GM21717 (cell line): ENCODE measurements around the gene LRRFIP2.
"Not testable (repeated sequence)": the region's sequence is repeated elsewhere in the genome, so short reads cannot be mapped to it uniquely, and the experiment has no call there.

Source experiments
- ATAC-seq: cut with Tn5 transposase; IDR thresholded peaks from one replicate; pipeline ENCODE4 v1.9.1; 2021; ENCODE audit warnings: mild to moderate bottlenecking, moderate library complexity; ENCODE audit not compliant: unreplicated experiment

The LRRFIP2 gene

GRCh38 chr3:37145611-37146010 lies 28.8 kb downstream of the LRRFIP2 start:
- no peak for ATAC-seq

- ATAC-seq = no peak
These were observed 29.6 kb downstream of the LRRFIP2 start for GRCh38 chr3:37144806-37145205.

- ATAC-seq = no peak
These were observed 30.6 kb downstream of the LRRFIP2 start for GRCh38 chr3:37143821-37144220.

- ATAC-seq = no peak
These were observed 32.7 kb downstream of the LRRFIP2 start for GRCh38 chr3:37141676-37142075.

- ATAC-seq = no peak
These were observed 33.4 kb downstream of the LRRFIP2 start for GRCh38 chr3:37140899-37141541.

- peak; percentile 55 for ATAC-seq
These were observed 34.8 kb downstream of the LRRFIP2 start for GRCh38 chr3:37139567-37140052.

- ATAC-seq = no peak
These were observed 35.6 kb downstream of the LRRFIP2 start for GRCh38 chr3:37138816-37139215.

GRCh38 chr3:37137516-37137915 lies 36.9 kb downstream of the LRRFIP2 start:
- ATAC-seq = no peak

GRCh38 chr3:37136067-37136466 lies 38.3 kb downstream of the LRRFIP2 start:
- no peak for ATAC-seq

- no peak for ATAC-seq
These were observed 38.8 kb downstream of the LRRFIP2 start for GRCh38 chr3:37135561-37135960.

GRCh38 chr3:37132334-37132733 lies 42.0 kb downstream of the LRRFIP2 start:
- no peak for ATAC-seq

GRCh38 chr3:37131860-37132144 lies 42.6 kb downstream of the LRRFIP2 start:
- no peak for ATAC-seq

- ATAC-seq = no peak
These were observed 43.2 kb downstream of the LRRFIP2 start for GRCh38 chr3:37130984-37131859.

GRCh38 chr3:37130448-37130847 lies 43.9 kb downstream of the LRRFIP2 start:
- no peak for ATAC-seq

- ATAC-seq = no peak
These were observed 44.5 kb downstream of the LRRFIP2 start for GRCh38 chr3:37129871-37130270.

- ATAC-seq = no peak
These were observed 47.0 kb downstream of the LRRFIP2 start for GRCh38 chr3:37127340-37127739.

- no peak for ATAC-seq
These were observed 47.5 kb downstream of the LRRFIP2 start for GRCh38 chr3:37126856-37127255.

GRCh38 chr3:37125195-37126073 lies 48.9 kb downstream of the LRRFIP2 start:
- ATAC-seq = no peak

- ATAC-seq = no peak
These were observed 49.9 kb downstream of the LRRFIP2 start for GRCh38 chr3:37124435-37124834.

- ATAC-seq = no peak
These were observed 51.1 kb downstream of the LRRFIP2 start for GRCh38 chr3:37123292-37123691.

GRCh38 chr3:37122069-37122468 lies 52.3 kb downstream of the LRRFIP2 start:
- ATAC-seq = not testable (repeated sequence)
